Tibial nerve (tissue), 4 donors: ENCODE measurements around the gene ABCG1. TPM values are rescaled to one million over a fixed set of nuclear protein-coding genes. Genes with fewer than 3 reads are reported as not detected.

Experiments
- DNase-seq, 2 donors: peaks; one replicate each; pipeline ENCODE4 v3.0.0-alpha.2; 2019; ENCODE audit warnings: low spot score in 2 of 2
- H3K27ac ChIP-seq, 4 donors: fragments of 200-600 bp; sonication (generic) in 3 of 4; one replicate each; pipeline ENCODE4 v1.5.1; 2017 to 2019; ENCODE audit warnings: mild to moderate bottlenecking in 1 of 4
- H3K27me3 ChIP-seq, 2 donors: fragments of 200-600 bp; sonication (generic) in 1 of 2; one replicate each; pipeline versions ENCODE4 v1.5.1 to v1.6.0; 2017 to 2019
- H3K36me3 ChIP-seq, 3 donors: fragments of 200-600 bp; sonication (generic); one replicate each; pipeline ENCODE4 v1.5.1; 2018 to 2019
- H3K4me1 ChIP-seq, 4 donors: fragments of 200-600 bp; sonication (generic) in 3 of 4; one replicate each; pipeline ENCODE4 v1.5.1; 2017 to 2019
- H3K4me3 ChIP-seq, 4 donors: fragments of 200-600 bp; sonication (generic) in 3 of 4; one replicate each; pipeline ENCODE4 v1.5.1; 2017 to 2019; ENCODE audit warnings: mild to moderate bottlenecking in 1 of 4, moderate library complexity in 1 of 4
- H3K9me3 ChIP-seq, 4 donors: fragments of 200-600 bp; sonication (generic) in 3 of 4; one replicate each; pipeline ENCODE4 v1.5.1; 2017 to 2019
- CTCF ChIP-seq, 5 experiments: fragments of 200-600 bp in 3 of 5; fragments of 450-650 bp in 2 of 5; sonication (generic) in 3 of 5; IDR thresholded peaks; one replicate each; pipeline ENCODE4 v1.5.1; 2016 to 2019; ENCODE audit warnings: antibody characterized with exemption in 5 of 5, mild to moderate bottlenecking in 3 of 5, moderate library complexity in 2 of 5
- EP300 ChIP-seq, 2 donors: sonication (generic); formaldehyde crosslinking; IDR thresholded peaks; one replicate each; pipeline ENCODE4 v1.6.1; 2017; ENCODE audit warnings: antibody characterized with exemption in 2 of 2, mild to moderate bottlenecking in 1 of 2
- POLR2A ChIP-seq, 2 donors: fragments of 450-650 bp; IDR thresholded peaks; one replicate each; pipeline ENCODE4 v1.6.1; 2017; ENCODE audit warnings: antibody characterized with exemption in 2 of 2, mild to moderate bottlenecking in 2 of 2, moderate library complexity in 2 of 2
- WGBS, 2 donors: methylation state at CpG; one replicate each; pipeline ENCODE4 v1.1.5; 2018; 5-methylcytosine and 5-hydroxymethylcytosine counted together
- total RNA-seq, 4 donors: library from RNA; depleted of rRNA; stranded (reverse); fragments of >200 nt; gene quantifications; one replicate each; pipeline ENCODE4 v1.1.0, GENCODE V29; 2016

ABCG1 gene
- total RNA-seq, 4 donors from 2014 or later: 10.5 to 32.8 (median 18.6) TPM

DNA sequence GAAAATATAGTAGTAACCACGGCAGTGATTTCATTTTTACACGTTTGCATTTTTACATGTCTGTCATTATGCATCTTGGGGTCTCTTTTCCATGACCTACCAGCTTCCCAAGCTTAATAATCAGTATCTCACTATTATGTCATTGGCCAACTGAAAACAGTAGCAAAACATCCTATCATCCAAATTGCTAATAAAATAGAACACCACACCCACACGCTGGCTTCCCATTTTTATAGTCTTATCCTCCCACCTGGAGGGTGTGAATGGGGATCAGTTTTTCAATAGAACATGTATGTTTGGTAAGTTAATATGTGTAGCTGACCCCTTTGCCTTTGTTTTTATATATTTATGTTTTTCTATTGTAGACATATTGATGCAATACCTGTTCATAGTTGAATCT, 84.5 kb downstream of the ABCG1 start:
- no peak for TF ChIP-seq CTCF (IDR thresholded peaks at IDR 0.05)
- no peak for TF ChIP-seq POLR2A (IDR thresholded peaks at IDR 0.05)
- TF ChIP-seq EP300 (IDR thresholded peaks at IDR 0.05): no peak
- H3K36me3 ChIP-seq: no peaks in the 10 kb centered on the region
- no peak overlapping the region for H3K27ac ChIP-seq
- 79 to 89% methylated on average over 3 of the region's 3 CpGs for whole genome bisulfite sequencing, 2 donors
- H3K4me3 ChIP-seq: no peak overlapping the region
- no peaks in the 10 kb centered on the region for H3K9me3 ChIP-seq
- no peak for DNase-seq
- H3K4me1 ChIP-seq: peaks cover 0 to 12% (median 0%) of the 10 kb centered on the region in 4 donors
- H3K27me3 ChIP-seq: peaks cover 0 to 22% of the 10 kb centered on the region in 2 donors

DNA sequence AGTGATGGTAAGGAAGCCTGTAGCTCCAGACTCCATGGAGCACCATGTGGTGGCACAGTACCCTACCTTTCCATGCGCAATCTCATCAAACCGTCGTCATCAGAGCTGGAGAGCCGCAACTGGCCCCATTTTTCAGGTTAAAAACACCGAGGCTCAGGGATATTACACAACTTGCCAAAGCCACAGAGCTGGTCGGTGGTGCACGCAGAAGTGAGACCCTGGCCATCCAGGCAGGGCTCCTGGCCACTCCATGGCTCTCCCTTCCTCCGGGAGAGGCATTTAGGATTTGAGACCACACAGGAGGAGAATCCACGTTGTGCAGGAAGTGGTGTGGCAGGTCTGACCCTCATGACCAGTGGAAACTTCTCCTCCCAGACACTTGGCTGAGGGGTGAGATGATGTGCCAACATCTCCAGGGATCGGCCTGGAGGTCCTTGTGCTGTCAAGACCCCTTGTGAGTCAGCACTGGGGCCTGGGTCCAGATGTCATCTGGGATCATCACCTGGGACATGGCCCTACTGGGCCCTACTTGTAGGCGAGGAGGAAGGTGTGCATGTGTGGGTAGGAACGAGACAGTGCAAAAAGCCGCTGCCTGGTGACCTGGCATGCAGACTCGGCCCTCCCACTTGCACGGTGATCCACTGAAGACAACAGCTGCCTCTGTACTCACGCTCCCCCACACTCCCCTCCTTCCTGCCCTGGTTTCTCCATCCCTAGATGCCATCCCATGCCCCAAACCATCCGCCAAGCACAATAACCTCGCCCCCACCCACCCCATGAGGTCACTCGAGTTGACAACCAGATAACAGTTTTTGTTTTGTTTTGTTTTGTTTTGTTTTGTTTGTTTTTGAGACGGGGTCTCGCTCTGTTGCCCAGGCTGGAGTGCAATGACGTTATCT, 85.9 kb downstream of the ABCG1 start:
- Histone ChIP-seq H3K4me3 (no peak overlapping the region), H3K27me3 (peaks cover 0 to 28% of the 10 kb centered on the region in 2 donors), H3K36me3 (no peaks in the 10 kb centered on the region), H3K27ac (no peak overlapping the region), H3K4me1 (peaks cover 0 to 9% (median 0%) of the 10 kb centered on the region in 4 donors), H3K9me3 (no peaks in the 10 kb centered on the region)
- TF ChIP-seq CTCF (IDR thresholded peaks at IDR 0.05) (no peak), EP300 (IDR thresholded peaks at IDR 0.05) (no peak), POLR2A (IDR thresholded peaks at IDR 0.05) (no peak)
- WGBS, 2 donors: 54 to 64% methylated on average over 17 to 22 of the region's 22 CpGs
- no peak for DNase-seq

DNA sequence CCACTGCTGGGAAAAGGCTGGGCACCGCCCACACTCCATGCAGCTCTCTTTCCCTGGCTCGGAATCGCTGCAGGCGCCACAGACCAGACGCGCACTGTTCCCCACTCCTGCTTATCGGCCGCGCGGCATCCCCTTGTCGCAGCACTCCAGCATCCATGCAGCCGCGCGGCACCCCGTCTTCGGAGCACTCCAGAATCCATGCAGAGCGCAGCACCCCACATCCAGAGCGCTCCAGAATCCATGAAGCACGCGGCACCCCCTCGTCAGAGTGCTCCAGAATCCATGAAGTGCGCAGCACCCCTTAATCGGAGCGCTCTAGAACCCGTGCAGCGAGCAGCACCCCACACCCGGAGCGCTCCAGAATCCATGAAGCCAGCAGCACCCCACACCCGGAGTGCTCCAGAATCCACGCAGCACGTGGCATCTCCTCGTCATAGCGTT, 86.8 kb downstream of the ABCG1 start:
- WGBS, 2 donors: 94 to 97% methylated on average over 33 of the region's 33 CpGs
- no peak overlapping the region for H3K27ac ChIP-seq
- TF ChIP-seq POLR2A (IDR thresholded peaks at IDR 0.05) (no peak), EP300 (IDR thresholded peaks at IDR 0.05) (no peak), CTCF (IDR thresholded peaks at IDR 0.05) (no peak)
- H3K36me3 ChIP-seq: no peaks in the 10 kb centered on the region
- H3K27me3 ChIP-seq: peaks cover 0 to 28% of the 10 kb centered on the region in 2 donors
- no peaks in the 10 kb centered on the region for H3K9me3 ChIP-seq
- DNase-seq: no peak
- peaks cover 0 to 18% (median 0%) of the 10 kb centered on the region in 4 donors for H3K4me1 ChIP-seq
- no peak overlapping the region for H3K4me3 ChIP-seq

GRCh38 chr21:42306366-42307035, 87.6 kb downstream of the ABCG1 start:
- H3K4me3 ChIP-seq: no peak overlapping the region
- H3K27me3 ChIP-seq: peaks cover 0 to 28% of the 10 kb centered on the region in 2 donors
- no peaks in the 10 kb centered on the region for H3K9me3 ChIP-seq
- H3K36me3 ChIP-seq: no peaks in the 10 kb centered on the region
- TF ChIP-seq POLR2A (IDR thresholded peaks at IDR 0.05): no peak
- no peak for TF ChIP-seq CTCF (IDR thresholded peaks at IDR 0.05)
- TF ChIP-seq EP300 (IDR thresholded peaks at IDR 0.05): no peak
- H3K27ac ChIP-seq: no peak overlapping the region
- no peak for DNase-seq
- WGBS, 2 donors: 74 to 75% methylated on average over 13 to 17 of the region's 17 CpGs
- peaks cover 0 to 15% (median 0%) of the 10 kb centered on the region in 4 donors for H3K4me1 ChIP-seq

DNA sequence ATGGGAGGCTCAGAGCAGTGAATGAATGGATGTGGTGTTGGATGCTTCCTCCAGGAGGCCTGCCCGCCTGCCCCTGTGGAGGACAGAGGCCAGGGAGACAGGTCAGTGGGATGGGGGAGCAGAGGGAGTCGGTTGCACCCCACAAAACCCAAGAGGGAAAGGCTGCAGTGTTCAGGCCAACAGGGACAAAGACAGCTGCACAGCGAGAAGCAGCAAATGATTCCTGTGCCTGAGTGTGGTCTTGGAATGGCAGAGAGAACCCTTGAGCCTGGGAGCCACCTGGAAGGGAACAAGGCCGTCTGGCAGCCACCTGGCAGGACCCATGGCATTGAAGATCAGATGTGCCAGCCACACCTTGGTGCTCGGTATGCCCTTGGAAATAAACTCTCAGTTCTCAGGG, 88.2 kb downstream of the ABCG1 start:
- no peaks in the 10 kb centered on the region for H3K36me3 ChIP-seq
- DNase-seq: no peak
- H3K4me3 ChIP-seq: no peak overlapping the region
- TF ChIP-seq POLR2A (IDR thresholded peaks at IDR 0.05) (no peak), EP300 (IDR thresholded peaks at IDR 0.05) (no peak), CTCF (IDR thresholded peaks at IDR 0.05) (no peak)
- WGBS, 2 donors: 82 to 85% methylated on average over 5 of the region's 5 CpGs
- peaks cover 0 to 28% of the 10 kb centered on the region in 2 donors for H3K27me3 ChIP-seq
- peaks cover 0 to 14% (median 0%) of the 10 kb centered on the region in 4 donors for H3K4me1 ChIP-seq
- no peak overlapping the region for H3K27ac ChIP-seq
- H3K9me3 ChIP-seq: no peaks in the 10 kb centered on the region
